GM10847 (cell line): ENCODE results near the gene PSD2.

Experiments used
- POLR2A ChIP-seq: IDR thresholded peaks from 2 replicates; pipeline ENCODE4 v1.6.1; 2011; ENCODE audit not compliant: insufficient read length; ENCODE audit errors: extremely low read depth

PSD2 gene

DNA sequence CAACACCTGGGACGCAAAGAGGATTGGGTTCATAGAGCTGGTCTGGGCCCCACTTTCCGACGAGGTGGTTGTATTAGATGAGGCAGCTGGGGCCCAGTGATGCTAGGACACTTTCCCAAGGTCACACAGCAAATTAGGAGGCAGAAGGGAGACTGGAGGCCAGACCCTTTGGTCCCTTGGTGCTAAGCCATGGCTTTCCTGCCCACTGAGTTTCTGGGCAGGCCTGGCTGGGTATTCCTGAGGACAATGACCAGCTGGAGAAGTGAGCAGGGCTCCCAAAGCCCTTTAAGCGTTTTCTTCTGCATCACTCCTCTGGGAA is 66.2 kb downstream of the PSD2 start:
- no peak for TF ChIP-seq POLR2A

DNA sequence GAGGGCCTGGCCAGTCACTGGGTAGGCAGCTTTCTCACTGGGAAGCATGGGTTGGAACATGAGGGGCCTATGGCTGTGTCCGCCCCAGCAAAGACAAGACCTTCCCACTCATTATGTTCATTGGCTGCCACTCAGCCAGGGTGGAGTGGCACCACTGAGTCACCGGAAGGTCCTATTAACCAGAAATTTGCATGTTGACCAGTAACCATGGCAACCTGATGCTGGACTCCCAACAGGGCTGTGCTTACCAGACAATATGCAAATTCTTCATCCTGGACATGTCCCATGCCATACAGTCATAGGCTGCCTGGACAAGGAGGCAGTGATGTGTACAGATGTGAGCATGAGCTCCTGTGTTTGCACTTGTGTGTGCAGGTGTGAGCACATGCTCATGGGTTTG is 66.7 kb downstream of the PSD2 start:
- TF ChIP-seq POLR2A, result no peak

DNA sequence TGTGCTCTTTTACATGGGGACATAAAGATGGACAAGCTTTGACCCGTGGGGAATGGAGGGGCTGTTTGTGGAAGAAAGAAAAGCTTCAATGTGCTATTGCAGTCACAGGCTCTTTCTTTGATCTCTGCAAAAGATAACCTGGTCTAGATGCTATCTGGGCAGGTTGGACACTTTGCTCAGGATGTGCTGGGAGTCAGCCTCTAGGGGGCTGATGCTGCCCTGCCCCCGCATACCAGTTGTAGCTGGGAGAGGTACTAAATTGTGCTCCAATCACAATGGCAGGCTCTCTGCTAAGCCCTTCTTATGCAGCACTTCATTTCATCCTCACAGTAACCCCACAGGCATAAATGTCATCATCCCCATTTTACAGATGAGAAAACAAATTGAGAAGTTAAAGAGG is 67.2 kb downstream of the PSD2 start:
- no peak for TF ChIP-seq POLR2A

DNA sequence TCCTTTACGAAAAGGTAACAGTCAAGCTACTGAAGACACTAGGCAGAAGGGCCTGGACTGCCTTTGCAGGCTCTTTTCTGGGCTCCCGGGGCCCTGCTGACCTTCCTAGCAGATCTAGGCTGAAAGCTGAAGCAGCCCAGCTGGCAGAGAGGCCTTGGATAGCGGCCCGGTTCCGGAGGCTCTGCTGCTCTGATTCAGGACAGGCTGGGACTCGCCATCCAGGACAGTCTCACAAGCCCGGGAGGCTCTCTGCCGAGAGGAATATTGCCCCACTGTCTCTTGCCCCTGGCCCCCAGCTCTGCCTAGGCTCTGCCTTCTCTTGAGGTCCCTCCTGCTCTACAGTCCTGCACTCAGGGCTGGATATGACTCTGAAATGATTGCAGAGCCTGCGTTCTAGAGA is 67.8 kb downstream of the PSD2 start:
- TF ChIP-seq POLR2A, result no peak

DNA sequence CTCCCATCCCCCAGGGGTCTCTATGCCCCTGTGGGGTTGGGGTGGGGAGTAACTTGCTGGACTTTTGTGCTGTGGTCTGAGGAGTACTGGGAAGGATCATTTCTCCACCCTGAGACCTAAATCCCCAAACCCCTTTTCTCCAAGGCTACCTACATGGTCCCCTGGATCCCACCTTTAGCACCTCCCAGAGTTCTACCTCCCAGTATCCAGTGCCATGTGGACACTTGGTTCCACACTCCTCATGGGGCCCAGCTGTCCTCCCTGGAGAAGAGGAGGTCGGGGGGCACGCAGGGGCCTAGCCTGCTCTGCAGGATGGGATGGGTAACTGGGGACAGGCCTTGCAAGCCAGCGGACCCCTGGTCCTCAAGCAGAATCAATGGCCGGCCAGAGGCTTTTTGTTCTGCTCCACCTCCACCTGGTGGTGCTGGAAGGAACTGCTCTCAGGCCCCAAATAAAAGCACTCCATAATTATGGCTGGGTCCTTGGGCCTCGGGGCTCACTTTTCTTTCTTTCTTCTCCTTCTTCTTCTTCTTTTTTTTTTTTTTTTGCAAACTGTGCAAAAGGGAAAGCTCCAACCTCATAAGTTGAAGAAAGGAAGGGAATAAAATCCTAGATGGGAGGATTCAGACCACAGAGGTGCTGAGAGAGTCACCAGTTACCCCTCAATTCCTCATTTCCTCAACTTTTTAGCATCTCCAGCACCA is 68.4 kb downstream of the PSD2 start:
- TF ChIP-seq POLR2A, result no peak

DNA sequence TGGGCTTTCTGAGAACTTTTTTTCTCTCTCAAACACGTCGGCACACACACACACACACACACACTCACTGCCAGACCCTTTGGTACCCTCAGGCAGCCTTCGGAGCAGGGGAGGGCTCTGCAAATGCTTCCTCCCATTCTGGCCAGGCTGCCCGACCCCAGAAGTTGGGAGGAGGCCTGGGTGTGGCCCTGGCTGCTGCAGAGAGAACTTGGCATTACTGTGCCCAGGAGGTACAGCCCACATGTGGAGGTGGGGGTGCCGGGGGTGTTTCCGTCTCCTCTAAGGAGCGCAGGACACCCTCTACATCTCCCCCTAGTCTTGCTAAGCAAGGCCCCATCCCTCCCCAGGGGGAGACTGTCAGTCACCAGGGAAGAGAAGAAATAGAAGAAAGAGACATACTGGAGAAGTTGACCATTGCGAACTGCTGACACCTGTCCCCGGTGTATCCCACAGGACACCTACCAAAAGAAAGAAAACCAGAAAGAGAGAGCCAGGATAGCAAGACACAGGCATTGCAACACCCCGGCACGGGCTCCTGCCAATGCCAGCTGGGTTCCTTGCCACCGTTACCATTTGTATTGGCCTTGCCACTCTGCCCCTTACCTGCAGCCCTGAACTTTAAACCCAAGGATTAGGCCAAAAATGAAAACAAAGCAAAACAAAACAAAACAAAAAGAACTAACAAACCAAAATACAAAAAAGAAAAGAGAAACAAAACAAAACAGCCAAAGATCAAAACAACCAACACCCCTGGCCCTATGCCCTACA is 69.3 kb downstream of the PSD2 start:
- no peak for TF ChIP-seq POLR2A

DNA sequence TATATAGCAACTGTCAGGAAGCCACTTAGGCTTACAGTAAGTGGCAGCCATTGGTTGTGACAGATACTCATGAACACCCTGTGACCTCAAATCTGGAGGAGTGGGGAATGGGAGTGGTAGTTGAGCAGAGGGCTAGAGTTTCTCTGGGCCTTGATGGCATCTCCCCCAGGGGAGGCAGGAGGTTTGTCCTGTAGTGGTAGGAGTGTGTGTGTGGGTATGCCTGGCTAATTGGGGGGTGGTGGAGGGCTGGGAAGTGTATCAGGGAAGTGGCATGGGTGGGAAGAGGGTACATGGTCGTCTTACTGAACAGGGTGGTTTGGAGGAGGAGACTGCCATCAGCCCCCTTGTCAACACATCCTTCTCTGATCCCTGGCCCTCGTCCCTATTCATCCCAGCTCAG is 71.5 kb downstream of the PSD2 start:
- TF ChIP-seq POLR2A, result no peak

DNA sequence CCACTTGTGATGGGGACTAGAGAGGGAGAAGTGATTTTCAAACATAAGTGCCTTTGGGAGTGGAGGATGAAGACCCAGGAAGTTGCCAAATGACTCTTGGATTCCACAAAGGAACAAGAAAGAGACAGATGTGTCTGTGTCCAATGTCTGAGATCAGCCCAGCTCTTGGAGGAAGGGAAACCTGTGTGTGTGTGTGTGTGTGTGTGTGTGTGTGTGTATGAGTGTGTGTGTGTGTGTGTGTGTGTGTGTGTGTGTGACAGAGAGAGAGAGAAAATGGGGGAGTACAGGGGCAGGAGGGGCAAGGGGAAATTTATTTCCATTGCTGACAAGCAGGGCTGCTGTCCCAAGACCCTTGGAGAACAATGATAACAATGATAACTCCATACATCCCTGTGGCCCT is 72.0 kb downstream of the PSD2 start:
- no peak for TF ChIP-seq POLR2A

DNA sequence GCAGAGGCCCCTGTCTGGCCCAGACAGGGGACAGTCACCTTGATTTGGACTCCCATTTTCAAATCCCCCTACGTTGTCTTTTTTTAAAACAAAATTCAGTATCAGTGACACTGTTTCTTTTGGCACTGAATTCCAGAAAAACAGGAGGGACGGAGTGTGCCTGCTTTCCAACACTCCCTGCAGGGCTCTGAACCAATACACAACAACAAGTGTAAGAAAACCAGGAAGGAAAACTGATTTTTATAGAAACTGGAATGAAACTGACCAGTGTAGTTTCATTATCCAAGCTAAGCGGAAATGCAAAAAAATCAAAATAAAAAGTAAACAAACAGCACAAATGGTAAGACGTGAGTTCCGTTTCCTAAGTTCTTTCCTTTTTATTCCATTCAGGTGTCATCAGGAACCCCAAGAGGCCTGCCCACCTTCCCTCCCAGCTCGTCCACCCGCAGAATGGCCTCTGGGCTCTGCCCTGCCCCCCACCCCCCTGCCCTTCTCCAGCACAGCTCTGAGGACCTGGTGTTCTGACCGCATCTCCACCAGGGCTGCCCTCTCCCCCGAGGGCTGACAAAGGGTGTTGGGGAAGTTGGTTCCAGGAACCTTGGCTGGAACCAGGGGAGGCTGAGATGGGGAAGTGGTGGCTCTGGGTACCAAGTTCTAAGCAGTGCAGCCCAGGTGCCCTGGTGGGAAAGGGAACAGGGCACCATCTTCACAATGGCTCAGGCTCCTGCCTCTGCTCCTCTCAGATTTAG is 73.6 kb downstream of the PSD2 start:
- no peak for TF ChIP-seq POLR2A

DNA sequence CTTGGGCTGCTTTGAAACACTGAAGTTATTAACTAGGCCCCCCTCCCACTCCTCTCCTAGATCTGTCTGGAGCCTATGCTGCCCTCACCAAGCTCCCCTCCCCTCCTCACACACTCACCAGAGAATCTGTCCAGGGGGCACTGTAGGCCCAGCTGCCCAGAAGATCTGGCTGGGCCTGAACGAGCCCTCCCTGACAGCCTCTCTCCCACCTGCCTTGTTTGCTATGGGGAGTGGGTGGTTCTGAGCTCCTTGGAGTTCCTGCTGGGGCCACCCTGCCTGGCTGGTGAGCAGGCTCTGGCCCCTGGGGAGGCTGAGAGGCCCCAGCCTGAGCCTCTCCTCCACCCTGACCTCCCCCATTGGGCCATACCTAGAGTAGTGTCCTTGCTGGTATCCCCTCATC is 75.1 kb downstream of the PSD2 start:
- TF ChIP-seq POLR2A, result no peak

DNA sequence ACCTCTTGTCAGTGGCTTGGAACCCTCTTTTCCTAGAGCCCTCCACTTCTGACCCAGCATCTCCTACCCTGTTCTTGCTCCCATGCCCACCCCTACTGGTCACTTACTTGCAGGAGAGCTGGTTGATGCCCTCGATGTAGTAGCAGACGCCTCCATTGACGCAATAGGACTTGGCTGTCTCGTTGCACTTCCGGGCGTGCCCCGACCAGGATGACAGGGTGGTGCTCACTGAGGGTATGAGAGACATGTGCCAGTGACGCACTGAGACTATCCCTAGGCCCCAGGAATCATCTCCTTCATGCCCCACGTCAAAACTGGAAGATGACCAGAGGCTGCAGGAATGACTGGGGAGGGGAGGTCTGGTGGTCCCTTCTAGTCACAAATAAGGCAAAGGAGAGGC is 76.0 kb downstream of the PSD2 start:
- no peak for TF ChIP-seq POLR2A

DNA sequence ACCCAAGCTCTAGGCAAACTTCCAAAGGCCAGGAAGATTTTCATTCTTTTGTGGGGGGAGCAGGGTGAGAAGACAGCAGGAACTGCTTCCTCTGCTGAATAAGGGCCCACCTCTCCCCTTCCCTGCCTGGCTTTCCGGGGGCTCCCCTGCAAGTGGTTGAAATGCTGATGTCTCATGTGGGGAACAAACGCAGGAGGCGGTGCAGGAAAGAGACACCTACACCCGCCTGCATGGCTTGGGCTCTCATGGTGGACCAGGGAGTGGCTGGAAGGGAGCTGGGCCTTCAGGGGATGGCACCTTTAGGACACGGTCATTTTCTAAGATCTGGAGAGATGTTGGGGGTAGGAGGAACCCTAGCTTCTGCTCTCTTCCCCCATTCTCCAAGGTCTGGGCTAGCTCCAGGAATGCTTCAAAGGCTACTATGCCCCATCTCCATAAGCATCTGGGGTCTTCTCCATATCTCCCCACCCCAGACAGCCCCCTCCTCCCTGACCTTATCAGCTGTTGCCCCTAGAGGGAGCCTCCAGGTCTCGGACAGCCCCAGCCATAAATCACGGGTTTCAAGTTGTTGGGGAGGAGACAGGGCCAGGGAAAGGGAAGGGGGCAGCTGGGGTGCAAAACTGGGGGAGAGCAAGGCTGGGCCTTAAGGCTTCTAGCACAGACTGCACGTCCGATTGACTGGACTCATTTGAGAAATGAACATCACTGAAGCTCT is 76.6 kb downstream of the PSD2 start:
- TF ChIP-seq POLR2A, result no peak

DNA sequence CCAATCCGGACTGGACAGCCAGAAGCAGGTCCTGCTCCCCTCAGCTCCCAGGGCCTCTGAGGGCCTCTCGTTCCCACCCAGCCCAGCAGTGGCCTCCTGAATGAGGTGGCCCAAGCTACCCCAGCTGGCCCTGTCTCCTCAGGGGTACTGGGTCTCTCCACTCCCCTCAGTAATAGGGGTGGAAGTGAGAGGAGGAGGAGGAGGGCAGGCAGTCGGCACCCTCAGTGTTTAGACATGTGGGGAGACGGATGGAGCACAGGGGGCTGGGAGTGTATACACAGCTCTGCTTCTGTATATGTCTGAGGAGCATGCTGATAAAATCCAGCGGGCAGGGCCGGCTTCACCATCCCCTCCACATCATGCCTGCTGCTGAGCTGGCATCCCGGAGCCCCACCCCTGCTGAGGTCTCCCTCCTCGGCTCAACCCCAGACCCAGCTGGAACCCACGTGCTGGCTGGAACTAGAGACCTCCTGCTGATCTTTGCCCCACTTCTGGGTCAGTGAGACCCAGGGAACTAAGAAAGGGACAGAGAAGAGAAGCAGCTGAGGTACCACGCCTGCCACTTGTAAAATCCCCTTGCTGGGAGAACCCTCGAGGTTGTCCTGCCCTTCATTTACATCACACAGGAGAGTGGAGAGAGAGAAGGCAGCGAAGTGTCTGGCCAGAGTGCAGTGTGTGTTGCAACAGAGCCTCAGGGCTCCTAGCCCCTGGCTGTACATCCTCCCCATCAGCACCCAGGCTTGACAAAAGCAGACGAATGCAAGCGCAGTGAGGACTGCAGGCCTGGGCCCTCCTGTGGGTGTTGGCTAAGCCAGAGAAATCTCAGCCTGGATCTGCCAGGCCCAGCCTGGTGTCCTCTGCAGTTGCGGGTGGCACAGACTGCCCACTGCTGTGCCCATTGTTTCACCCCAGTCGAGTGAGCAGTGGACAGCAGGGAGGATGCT is 77.5 kb downstream of the PSD2 start:
- no peak for TF ChIP-seq POLR2A

DNA sequence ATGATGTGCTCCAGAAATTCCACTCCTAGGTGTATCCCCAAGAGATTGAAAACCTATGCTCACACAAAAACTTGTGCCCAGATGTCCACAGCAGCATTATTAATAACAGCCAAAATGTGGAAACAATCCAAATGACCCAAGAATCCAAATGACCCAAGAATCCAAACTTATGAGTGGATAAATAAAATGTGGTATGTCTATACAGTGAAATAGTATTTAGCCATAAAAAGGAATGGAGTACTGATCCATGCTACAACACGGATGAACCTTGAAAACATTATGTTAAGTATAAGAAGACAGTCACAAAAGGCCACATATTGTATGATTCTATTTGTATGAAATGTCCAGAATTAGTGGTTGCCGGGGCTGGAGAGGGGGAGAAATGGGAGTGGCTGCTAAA is 80.3 kb downstream of the PSD2 start:
- TF ChIP-seq POLR2A, result no peak
